HCT116 (cell line): ENCODE data around the gene EFCAB7. TPM values are rescaled to one million over a fixed set of nuclear protein-coding genes. Genes with fewer than 3 reads are reported as not detected.

ENCODE experiments used
- ATAC-seq: fragments of 200-7000 bp; cut with Tn5 transposase; 2 replicates; pipeline ENCODE4 v1.9.1; 2020; ENCODE audit warnings: mild to moderate bottlenecking, moderate library complexity
- BruUV-seq: library from RNA; stranded (reverse); fragments of 400-500 nt; replicated peaks from 2 replicates; lab custom pipeline; 2021; lab: Mats Ljungman, UMichigan
- CTCF ChIA-PET: fragments of 300-600 bp; sonication (Branson Sonifier 250); formaldehyde crosslinking; loops from one replicate; lab custom pipeline; 2021; ENCODE audit warnings: antibody characterized with exemption; lab: Charles Lee
- POLR2A ChIA-PET: fragments of 300-600, 350-600 bp; sonication (Branson Sonifier 250); formaldehyde crosslinking; loops from one replicate; lab custom pipeline; 2021; ENCODE audit warnings: antibody characterized with exemption; lab: Charles Lee
- RAD21 ChIA-PET, 2 experiments: fragments of 300-600 bp; sonication (Branson Sonifier 250); formaldehyde crosslinking; loops; one replicate each; lab custom pipeline; 2023; ENCODE audit warnings: low total read pairs in 2 of 2; ENCODE audit not compliant: uncharacterized antibody in 2 of 2, unreplicated experiment in 2 of 2, low non-redundant PET in 1 of 2; lab: Charles Lee
- DNase-seq: peaks from one replicate; pipeline ENCODE4 v3.0.0-alpha.2; 2010; ENCODE audit warnings: low read depth, low spot score
- H2AFZ ChIP-seq: fragments of 200-600 bp; shearing (Covaris generic), sonication (generic); 2 replicates; pipeline ENCODE4 v1.6.1; 2017; ENCODE audit warnings: low read depth, mixed run types, mixed read lengths, antibody characterized with exemption, low read length; ENCODE audit not compliant: poor library complexity, severe bottlenecking
- H3K27ac ChIP-seq: 2 replicates; pipeline ENCODE4 v1.5.1; 2012; ENCODE audit warnings: low read depth, low read length
- H3K27me3 ChIP-seq: fragments of 200-600 bp; sonication (generic); 2 replicates; pipeline ENCODE4 v1.6.1; 2016; ENCODE audit warnings: mixed run types, low read length, mixed read lengths; ENCODE audit not compliant: insufficient read depth
- H3K36me3 ChIP-seq, 2 experiments: fragments of 200-500 bp in 1 of 2; fragments of 200-600 bp in 1 of 2; sonication (Bioruptor generic) in 1 of 2; sonication (generic) in 1 of 2; 2 replicates each; pipeline versions ENCODE4 v1.5.1 to v1.6.1; 2014 to 2016; ENCODE audit warnings: low read length in 2 of 2, inconsistent platforms in 1 of 2, mixed read lengths in 1 of 2, mixed run types in 1 of 2; ENCODE audit not compliant: insufficient read depth in 2 of 2, control insufficient read depth in 1 of 2
- H3K4me1 ChIP-seq, 2 experiments: fragments of 200-600 bp in 1 of 2; sonication (generic) in 1 of 2; 2 replicates each; pipeline versions ENCODE4 v1.5.1 to v1.6.1; 2012 to 2017; ENCODE audit warnings: low read length in 2 of 2, inconsistent platforms in 1 of 2, mild to moderate bottlenecking in 1 of 2, mixed read lengths in 1 of 2, mixed run types in 1 of 2, moderate library complexity in 1 of 2; ENCODE audit not compliant: insufficient read depth in 2 of 2, control insufficient read depth in 1 of 2
- H3K4me2 ChIP-seq: fragments of 200-600 bp; sonication (generic); 2 replicates; pipeline ENCODE4 v1.6.1; 2017; ENCODE audit warnings: mixed run types, low read length, mixed read lengths
- H3K4me3 ChIP-seq, 2 experiments: fragments of 200-600 bp in 1 of 2; sonication (generic) in 1 of 2; replicated peaks in 1 of 2; 2 replicates each; pipeline ENCODE4 v1.5.1; 2011 to 2016; ENCODE audit warnings: low read length in 2 of 2, control low read depth in 1 of 2, low read depth in 1 of 2, mild to moderate bottlenecking in 1 of 2, mixed read lengths in 1 of 2, mixed run types in 1 of 2
- H3K79me2 ChIP-seq: fragments of 200-600 bp; sonication (generic); 2 replicates; pipeline ENCODE4 v1.6.1; 2017; ENCODE audit warnings: mild to moderate bottlenecking, mixed run types, low read length, moderate library complexity, mixed read lengths; ENCODE audit not compliant: insufficient read depth
- H3K9ac ChIP-seq: fragments of 200-600 bp; sonication (generic); 2 replicates; pipeline ENCODE4 v1.6.1; 2016; ENCODE audit warnings: low read length, mixed read lengths
- H3K9me2 ChIP-seq: fragments of 200-600 bp; sonication (generic), shearing (Covaris generic); 2 replicates; pipeline ENCODE4 v1.6.1; 2017; ENCODE audit warnings: mixed run types, mild to moderate bottlenecking, moderate library complexity; ENCODE audit not compliant: insufficient read depth
- H3K9me3 ChIP-seq, 2 experiments: fragments of 200-500 bp in 1 of 2; fragments of 200-600 bp in 1 of 2; sonication (Bioruptor generic) in 1 of 2; sonication (generic) in 1 of 2; 2 replicates each; pipeline ENCODE4 v1.6.1; 2014 to 2017; ENCODE audit warnings: low read length in 2 of 2, mixed read lengths in 2 of 2, inconsistent platforms in 1 of 2, low read depth in 1 of 2, mild to moderate bottlenecking in 1 of 2, mixed run types in 1 of 2, moderate library complexity in 1 of 2; ENCODE audit not compliant: control insufficient read depth in 1 of 2, insufficient read depth in 1 of 2
- H4K20me1 ChIP-seq: fragments of 200-600 bp; sonication (generic), shearing (Covaris generic); 2 replicates; pipeline ENCODE4 v1.6.1; 2017; ENCODE audit warnings: mixed run types, mild to moderate bottlenecking, moderate library complexity; ENCODE audit not compliant: insufficient read depth
- CBX3 ChIP-seq: IDR thresholded peaks from 2 replicates; pipeline ENCODE4 v1.6.1; 2012; ENCODE audit warnings: low read depth
- CEBPB ChIP-seq: IDR thresholded peaks from 2 replicates; pipeline ENCODE4 v1.6.1; 2012; ENCODE audit warnings: low read depth
- ELF1 ChIP-seq: IDR thresholded peaks from 2 replicates; pipeline ENCODE4 v1.6.1; 2012; ENCODE audit warnings: low read depth, borderline replicate concordance
- POLR2A ChIP-seq: IDR thresholded peaks from 2 replicates; pipeline ENCODE4 v1.7.0; 2011; ENCODE audit warnings: borderline replicate concordance; ENCODE audit not compliant: insufficient read depth, insufficient read length; ENCODE audit errors: extremely low read depth
- POLR2AphosphoS5 ChIP-seq: IDR thresholded peaks from 2 replicates; pipeline ENCODE4 v1.6.1; 2011; ENCODE audit warnings: mild to moderate bottlenecking, low read depth, low read length, moderate library complexity
- RAD21 ChIP-seq: IDR thresholded peaks from 2 replicates; pipeline ENCODE4 v1.6.1; 2012; ENCODE audit warnings: low read depth, mild to moderate bottlenecking
- SIN3A ChIP-seq: IDR thresholded peaks from 2 replicates; pipeline ENCODE4 v1.6.1; 2012; ENCODE audit warnings: low read depth
- SRF ChIP-seq: IDR thresholded peaks from 2 replicates; pipeline ENCODE4 v1.6.1; 2012; ENCODE audit warnings: low read depth
- TCF7L2 ChIP-seq: IDR thresholded peaks from 2 replicates; pipeline ENCODE4 v1.7.0; 2011; ENCODE audit warnings: borderline replicate concordance, inconsistent platforms; ENCODE audit not compliant: insufficient read depth, insufficient read length; ENCODE audit errors: extremely low read depth
- YY1 ChIP-seq: IDR thresholded peaks from 2 replicates; pipeline ENCODE4 v1.6.1; 2011; ENCODE audit warnings: low read length, low read depth, moderate library complexity, mild to moderate bottlenecking; ENCODE audit not compliant: insufficient replicate concordance; ENCODE audit errors: extremely low read depth
- intact Hi-C: fragments of 100-400 bp; cut with micrococcal nuclease; formaldehyde crosslinking; loops from 2 replicates; pipeline ENCODE4 v1.10.0; 2022
- total RNA-seq: library from RNA; stranded (reverse); gene quantifications from one replicate; pipeline ENCODE4 v1.2.1, GENCODE V29; 2021; ENCODE audit not compliant: unreplicated experiment
- TF ChIP-seq, protein P1 (sequence below), 3 experiments: fragments of 200-600 bp in 1 of 3; sonication (generic) in 1 of 3; IDR thresholded peaks in 2 of 3; conservative IDR thresholded peaks in 1 of 3; 2 replicates each; pipeline ENCODE4 v1.5.1; 2012 to 2017; ENCODE audit warnings: low read depth in 2 of 3, low read length in 2 of 3, antibody characterized with exemption in 1 of 3, borderline replicate concordance in 1 of 3, control low read depth in 1 of 3, mild to moderate bottlenecking in 1 of 3, mixed read lengths in 1 of 3, mixed run types in 1 of 3, moderate library complexity in 1 of 3; ENCODE audit not compliant: insufficient read depth in 1 of 3
- TF ChIP-seq, protein P2 (sequence below): IDR thresholded peaks from 2 replicates; pipeline ENCODE4 v1.6.1; 2011; ENCODE audit warnings: mild to moderate bottlenecking, low read length, moderate library complexity; ENCODE audit not compliant: insufficient replicate concordance; ENCODE audit errors: extremely low read depth

EFCAB7 gene
- total RNA-seq, 1 experiment from 2014 or later = 6.0 TPM

DNA sequence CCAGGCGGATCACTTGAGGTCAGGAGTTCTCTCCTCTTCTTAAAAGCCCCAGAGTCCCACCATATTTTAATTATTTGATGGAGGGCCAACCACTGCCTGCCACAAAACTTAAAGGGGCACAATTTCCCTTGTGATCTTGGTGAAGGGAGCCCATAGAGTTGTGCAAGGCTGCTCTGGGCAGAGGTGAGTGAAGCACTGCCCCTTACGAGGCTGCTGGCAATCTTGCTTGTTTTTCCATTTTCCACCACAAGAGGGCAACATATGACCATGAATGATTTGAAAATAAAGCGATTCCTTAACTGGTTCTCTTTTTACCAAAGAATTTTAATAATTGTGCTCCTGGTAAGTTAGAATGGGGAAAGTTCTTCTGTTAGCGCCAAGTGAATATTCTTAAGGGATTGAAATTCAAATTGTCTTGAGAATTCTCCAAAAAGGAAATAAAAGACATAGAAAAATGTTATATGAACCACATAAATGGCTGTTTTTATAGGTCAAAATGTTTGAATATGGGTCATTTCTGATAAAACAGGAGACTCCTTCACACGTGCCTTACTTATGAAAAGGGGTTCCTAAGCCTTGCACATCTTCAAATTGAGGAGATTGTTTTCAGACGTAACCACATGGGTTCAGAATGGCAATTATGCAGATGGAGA, 92.6 kb downstream of the EFCAB7 start:
- Histone ChIP-seq H3K79me2 (no peaks in the 10 kb centered on the region), H3K9me2 (no peaks in the 10 kb centered on the region)
- POLR2A ChIA-PET = no interaction called here
- no TSS peak for BruUV-seq
- intact Hi-C loops = loop anchor here (1.0 to 2.0 kb wide), 4 partner anchors 299 to 630 kb away; no protein-coding TSS in a partner anchor
- TF ChIP-seq TCF7L2 (no peak), CEBPB (no peak), YY1 (no peak), ELF1 (no peak), RAD21 (peak; percentile 87), SRF (no peak), SIN3A (no peak), CBX3 (no peak), POLR2AphosphoS5 (no peak), POLR2A (no peak)
- TF ChIP-seq, protein P1, sequence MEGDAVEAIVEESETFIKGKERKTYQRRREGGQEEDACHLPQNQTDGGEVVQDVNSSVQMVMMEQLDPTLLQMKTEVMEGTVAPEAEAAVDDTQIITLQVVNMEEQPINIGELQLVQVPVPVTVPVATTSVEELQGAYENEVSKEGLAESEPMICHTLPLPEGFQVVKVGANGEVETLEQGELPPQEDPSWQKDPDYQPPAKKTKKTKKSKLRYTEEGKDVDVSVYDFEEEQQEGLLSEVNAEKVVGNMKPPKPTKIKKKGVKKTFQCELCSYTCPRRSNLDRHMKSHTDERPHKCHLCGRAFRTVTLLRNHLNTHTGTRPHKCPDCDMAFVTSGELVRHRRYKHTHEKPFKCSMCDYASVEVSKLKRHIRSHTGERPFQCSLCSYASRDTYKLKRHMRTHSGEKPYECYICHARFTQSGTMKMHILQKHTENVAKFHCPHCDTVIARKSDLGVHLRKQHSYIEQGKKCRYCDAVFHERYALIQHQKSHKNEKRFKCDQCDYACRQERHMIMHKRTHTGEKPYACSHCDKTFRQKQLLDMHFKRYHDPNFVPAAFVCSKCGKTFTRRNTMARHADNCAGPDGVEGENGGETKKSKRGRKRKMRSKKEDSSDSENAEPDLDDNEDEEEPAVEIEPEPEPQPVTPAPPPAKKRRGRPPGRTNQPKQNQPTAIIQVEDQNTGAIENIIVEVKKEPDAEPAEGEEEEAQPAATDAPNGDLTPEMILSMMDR (IDR thresholded peaks at IDR 0.05 in 2 of 3, conservative IDR thresholded peaks at IDR 0.05 in 1 of 3; ENCODE audit: borderline replicate concordance in 1 of 3, insufficient read depth in 1 of 3, low read depth in 2 of 3, low read length in 2 of 3) = peak; percentile 58 to 83 (median 73); a peak in 5 of 6 replicates
- TF ChIP-seq, protein P2, sequence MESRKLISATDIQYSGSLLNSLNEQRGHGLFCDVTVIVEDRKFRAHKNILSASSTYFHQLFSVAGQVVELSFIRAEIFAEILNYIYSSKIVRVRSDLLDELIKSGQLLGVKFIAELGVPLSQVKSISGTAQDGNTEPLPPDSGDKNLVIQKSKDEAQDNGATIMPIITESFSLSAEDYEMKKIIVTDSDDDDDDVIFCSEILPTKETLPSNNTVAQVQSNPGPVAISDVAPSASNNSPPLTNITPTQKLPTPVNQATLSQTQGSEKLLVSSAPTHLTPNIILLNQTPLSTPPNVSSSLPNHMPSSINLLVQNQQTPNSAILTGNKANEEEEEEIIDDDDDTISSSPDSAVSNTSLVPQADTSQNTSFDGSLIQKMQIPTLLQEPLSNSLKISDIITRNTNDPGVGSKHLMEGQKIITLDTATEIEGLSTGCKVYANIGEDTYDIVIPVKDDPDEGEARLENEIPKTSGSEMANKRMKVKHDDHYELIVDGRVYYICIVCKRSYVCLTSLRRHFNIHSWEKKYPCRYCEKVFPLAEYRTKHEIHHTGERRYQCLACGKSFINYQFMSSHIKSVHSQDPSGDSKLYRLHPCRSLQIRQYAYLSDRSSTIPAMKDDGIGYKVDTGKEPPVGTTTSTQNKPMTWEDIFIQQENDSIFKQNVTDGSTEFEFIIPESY = no peak
- TF ChIP-seq, all 23 proteins: peak for 2
- Histone ChIP-seq H3K4me2 (no peak overlapping the region), H3K27me3 (no peaks in the 10 kb centered on the region), H3K4me1 (peaks cover 0 to 4% of the 10 kb centered on the region in 2 experiments; a peak in 1 of 4 replicates), H3K9me3 (no peaks in the 10 kb centered on the region), H3K27ac (no peak overlapping the region), H3K9ac (no peak overlapping the region), H4K20me1 (no peaks in the 10 kb centered on the region), H3K4me3 (no peak overlapping the region), H3K36me3 (no peaks in the 10 kb centered on the region), H2AFZ (no peak overlapping the region)
- ChIA-PET CTCF (interaction anchor here (1.3 to 2.7 kb wide), 4 partner anchors 76 to 631 kb away, joined by 3 to 15 read pairs (median 12); no protein-coding TSS in a partner anchor), RAD21 (interaction anchor here (1.3 to 1.5 kb wide), 3 partner anchors 59 to 299 kb away, joined by 4 to 7 read pairs (median 5); no protein-coding TSS in a partner anchor)
- ATAC-seq = peak; percentile 89
- DNase-seq = peak; percentile 58
